Esophagus muscularis mucosa (tissue), 4 donors: ENCODE data around the gene GNPNAT1. TPM values are rescaled to one million over a fixed set of nuclear protein-coding genes. Genes with fewer than 3 reads are reported as not detected.

Experiments
- DNase-seq: peaks from one replicate; pipeline ENCODE4 v3.0.0-alpha.2; 2017; ENCODE audit errors: extremely low spot score
- H3K27ac ChIP-seq, 4 donors: fragments of 200-600 bp; sonication (generic); replicated peaks in 1 of 4; 1 replicate in 3 of 4; 2 replicates in 1 of 4; pipeline ENCODE4 v1.5.1; 2016 to 2019; ENCODE audit warnings: mild to moderate bottlenecking in 1 of 4
- H3K27me3 ChIP-seq, 4 donors: fragments of 200-600 bp; sonication (generic); one replicate each; pipeline versions ENCODE4 v1.5.1 to v1.6.0; 2016 to 2019
- H3K36me3 ChIP-seq, 4 donors: fragments of 200-600 bp; sonication (generic); one replicate each; pipeline ENCODE4 v1.5.1; 2016 to 2019
- H3K4me1 ChIP-seq, 4 donors: fragments of 200-600 bp; sonication (generic); one replicate each; pipeline ENCODE4 v1.5.1; 2016 to 2019
- H3K4me3 ChIP-seq, 4 donors: fragments of 200-600 bp; sonication (generic); 1 replicate in 2 of 4; 2 replicates in 2 of 4; pipeline ENCODE4 v1.5.1; 2016 to 2019; ENCODE audit warnings: mild to moderate bottlenecking in 4 of 4, moderate library complexity in 1 of 4
- H3K9me3 ChIP-seq, 4 donors: fragments of 200-600 bp; sonication (generic); 1 replicate in 3 of 4; 2 replicates in 1 of 4; pipeline ENCODE4 v1.5.1; 2016 to 2019
- EP300 ChIP-seq: sonication (generic); formaldehyde crosslinking; IDR thresholded peaks from one replicate; pipeline ENCODE4 v1.6.1; 2017; ENCODE audit warnings: antibody characterized with exemption
- POLR2A ChIP-seq: fragments of 450-650 bp; IDR thresholded peaks from one replicate; pipeline ENCODE4 v1.6.1; 2017; ENCODE audit warnings: antibody characterized with exemption, moderate library complexity, mild to moderate bottlenecking, low read depth
- POLR2AphosphoS5 ChIP-seq, 2 donors: sonication (generic); formaldehyde crosslinking; IDR thresholded peaks; one replicate each; pipeline ENCODE4 v1.6.1; 2017; ENCODE audit warnings: antibody characterized with exemption in 2 of 2
- WGBS: methylation state at CpG from one replicate; pipeline ENCODE4 v1.1.5; 2018; 5-methylcytosine and 5-hydroxymethylcytosine counted together
- intact Hi-C: fragments of 100-400 bp; cut with DNase I; formaldehyde crosslinking; loops from one replicate; pipeline ENCODE4 v1.15.1; 2023
- total RNA-seq, 4 donors: library from RNA; depleted of rRNA; stranded (reverse); fragments of >200 nt; gene quantifications; one replicate each; pipeline versions ENCODE4 v1.1.0 to v1.2.1, GENCODE V29; 2016
- TF ChIP-seq, protein P1 (sequence below), 3 experiments: fragments of 200-600 bp in 2 of 3; fragments of 450-650 bp in 1 of 3; sonication (generic) in 2 of 3; IDR thresholded peaks; one replicate each; pipeline ENCODE4 v1.5.1; 2017 to 2019; ENCODE audit warnings: antibody characterized with exemption in 3 of 3, mild to moderate bottlenecking in 2 of 3, moderate library complexity in 1 of 3

Gene GNPNAT1
- total RNA-seq, 4 donors from 2014 or later, result 12.9 to 32.5 (median 14.8) TPM

DNA sequence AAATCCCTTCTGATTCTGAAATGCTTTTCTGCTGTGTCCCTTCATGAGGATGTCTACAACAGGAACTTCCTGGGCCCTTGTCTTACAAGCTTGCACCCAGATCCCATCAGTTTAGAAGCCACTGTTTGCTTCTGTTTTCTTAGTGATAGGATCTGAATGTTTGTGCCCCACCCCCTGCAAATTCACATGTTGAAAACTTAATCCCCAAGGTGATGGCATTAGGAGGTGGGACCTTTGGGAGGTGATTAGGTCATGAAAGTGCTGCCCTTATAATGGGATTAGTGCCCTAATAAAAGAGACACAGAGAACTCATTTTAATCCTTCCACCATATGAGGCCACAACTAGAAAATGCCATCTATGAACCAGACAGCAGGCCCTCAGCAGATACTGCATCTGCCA, 36.0 kb upstream of the GNPNAT1 start:
- DNase-seq, result no peak
- H3K36me3 ChIP-seq, result no peaks in the 10 kb centered on the region
- intact Hi-C loops, result loop anchor here (10.0 kb wide), 1 partner anchor 477 kb away; no protein-coding TSS in a partner anchor
- H3K4me3 ChIP-seq, result no peak overlapping the region
- H3K27ac ChIP-seq, result no peak overlapping the region
- no peak for TF ChIP-seq POLR2AphosphoS5 (IDR thresholded peaks at IDR 0.05)
- no peak for TF ChIP-seq EP300
- TF ChIP-seq, protein P1, sequence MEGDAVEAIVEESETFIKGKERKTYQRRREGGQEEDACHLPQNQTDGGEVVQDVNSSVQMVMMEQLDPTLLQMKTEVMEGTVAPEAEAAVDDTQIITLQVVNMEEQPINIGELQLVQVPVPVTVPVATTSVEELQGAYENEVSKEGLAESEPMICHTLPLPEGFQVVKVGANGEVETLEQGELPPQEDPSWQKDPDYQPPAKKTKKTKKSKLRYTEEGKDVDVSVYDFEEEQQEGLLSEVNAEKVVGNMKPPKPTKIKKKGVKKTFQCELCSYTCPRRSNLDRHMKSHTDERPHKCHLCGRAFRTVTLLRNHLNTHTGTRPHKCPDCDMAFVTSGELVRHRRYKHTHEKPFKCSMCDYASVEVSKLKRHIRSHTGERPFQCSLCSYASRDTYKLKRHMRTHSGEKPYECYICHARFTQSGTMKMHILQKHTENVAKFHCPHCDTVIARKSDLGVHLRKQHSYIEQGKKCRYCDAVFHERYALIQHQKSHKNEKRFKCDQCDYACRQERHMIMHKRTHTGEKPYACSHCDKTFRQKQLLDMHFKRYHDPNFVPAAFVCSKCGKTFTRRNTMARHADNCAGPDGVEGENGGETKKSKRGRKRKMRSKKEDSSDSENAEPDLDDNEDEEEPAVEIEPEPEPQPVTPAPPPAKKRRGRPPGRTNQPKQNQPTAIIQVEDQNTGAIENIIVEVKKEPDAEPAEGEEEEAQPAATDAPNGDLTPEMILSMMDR (IDR thresholded peaks at IDR 0.05), result no peak
- TF ChIP-seq POLR2A, result no peak
- no peaks in the 10 kb centered on the region for H3K9me3 ChIP-seq
- peaks cover 0 to 27% (median 6%) of the 10 kb centered on the region in 4 donors for H3K4me1 ChIP-seq
- no peaks in the 10 kb centered on the region for H3K27me3 ChIP-seq

DNA sequence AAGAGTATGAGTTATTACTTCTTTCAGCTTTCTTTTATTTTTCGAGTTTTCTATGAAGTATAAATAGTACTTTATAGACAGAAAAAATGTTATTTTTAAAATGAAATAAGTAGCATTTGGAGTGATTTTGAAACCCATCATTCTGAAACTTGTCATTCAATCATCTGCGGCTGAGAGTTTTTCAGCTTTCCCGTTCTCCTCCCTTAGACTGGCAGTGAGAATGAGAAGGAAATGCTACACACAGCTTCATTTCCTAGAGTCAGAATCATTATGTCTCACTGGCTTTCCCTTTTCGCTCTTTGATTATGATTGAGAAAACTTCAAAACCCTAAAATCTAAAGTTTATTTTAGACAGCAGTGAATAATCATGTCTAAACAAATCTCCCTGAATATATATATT, 33.7 kb upstream of the GNPNAT1 start:
- Histone ChIP-seq H3K4me3 (no peak overlapping the region), H3K27ac (no peak overlapping the region), H3K4me1 (peaks cover 0 to 27% (median 6%) of the 10 kb centered on the region in 4 donors), H3K27me3 (no peaks in the 10 kb centered on the region), H3K9me3 (no peaks in the 10 kb centered on the region), H3K36me3 (no peaks in the 10 kb centered on the region)
- intact Hi-C loops, result loop anchor here (10.0 kb wide), 1 partner anchor 480 kb away; no protein-coding TSS in a partner anchor
- DNase-seq, result no peak
- WGBS, result 63% methylated on average over 4 of the region's 4 CpGs
- no peak for TF ChIP-seq POLR2A
- TF ChIP-seq, protein P1 (IDR thresholded peaks at IDR 0.05), result no peak
- no peak for TF ChIP-seq POLR2AphosphoS5 (IDR thresholded peaks at IDR 0.05)
- no peak for TF ChIP-seq EP300

DNA sequence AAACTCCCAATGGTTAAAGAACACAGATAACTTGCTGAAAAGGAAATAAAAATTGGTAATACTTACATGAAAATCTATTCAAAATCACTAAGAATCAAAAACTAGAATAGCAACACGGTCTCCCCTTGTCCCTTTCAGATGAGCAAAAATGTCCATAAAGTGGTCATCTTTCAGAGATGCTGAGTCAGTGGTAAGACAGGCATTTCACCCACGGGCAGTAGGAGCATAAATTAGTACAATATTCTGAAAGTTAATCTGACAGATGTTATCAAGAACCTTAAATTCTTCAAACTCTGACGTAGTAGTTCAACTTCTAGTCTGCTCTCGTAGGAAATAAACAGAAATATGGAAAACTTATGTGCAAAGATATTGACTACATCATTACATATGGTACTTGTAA, 33.1 kb upstream of the GNPNAT1 start:
- intact Hi-C loops, result loop anchor here (10.0 kb wide), 1 partner anchor 480 kb away; no protein-coding TSS in a partner anchor
- TF ChIP-seq POLR2AphosphoS5 (IDR thresholded peaks at IDR 0.05) (no peak), POLR2A (no peak), EP300 (no peak)
- TF ChIP-seq, protein P1 (IDR thresholded peaks at IDR 0.05), result no peak
- 60% methylated on average over 4 of the region's 4 CpGs for WGBS

DNA sequence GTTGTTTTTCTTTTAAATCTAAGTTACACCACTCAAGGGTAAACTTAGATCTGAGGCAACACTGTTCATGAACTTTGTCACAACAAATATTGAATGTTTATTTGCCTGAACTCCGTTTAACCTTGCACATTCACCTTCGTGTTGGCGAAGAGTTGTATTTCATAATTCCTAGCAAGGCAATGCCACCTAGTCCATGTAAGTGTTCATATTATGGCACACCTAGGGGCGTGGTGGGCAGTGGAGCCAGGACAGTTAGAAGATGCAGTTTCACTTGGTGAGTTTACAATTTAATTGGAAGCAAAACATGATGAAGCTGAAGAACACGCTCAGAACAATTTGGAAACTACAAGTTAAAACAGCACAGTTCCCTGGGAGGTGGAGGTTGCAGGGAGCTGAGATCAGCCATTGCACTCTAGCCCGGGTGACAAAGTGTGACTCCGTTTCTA, 30.4 kb upstream of the GNPNAT1 start:
- no peak overlapping the region for H3K4me3 ChIP-seq
- H3K27ac ChIP-seq, result no peak overlapping the region
- DNase-seq, result no peak
- no peaks in the 10 kb centered on the region for H3K9me3 ChIP-seq
- no peak for TF ChIP-seq POLR2AphosphoS5 (IDR thresholded peaks at IDR 0.05)
- TF ChIP-seq EP300, result no peak
- TF ChIP-seq, protein P1 (IDR thresholded peaks at IDR 0.05), result no peak
- no peak for TF ChIP-seq POLR2A
- WGBS, result 77% methylated on average over 7 of the region's 7 CpGs
- peaks cover 0 to 10% (median 0%) of the 10 kb centered on the region in 4 donors for H3K4me1 ChIP-seq
- H3K27me3 ChIP-seq, result no peaks in the 10 kb centered on the region
- intact Hi-C loops, result loop anchor here (2.0 to 10.0 kb wide), 3 partner anchors 139 to 483 kb away; no protein-coding TSS in a partner anchor
- H3K36me3 ChIP-seq, result no peaks in the 10 kb centered on the region

More for the DNA sequence above, 33.1 kb upstream of the GNPNAT1 start:
- Histone ChIP-seq H3K9me3 (no peaks in the 10 kb centered on the region), H3K27me3 (no peaks in the 10 kb centered on the region), H3K36me3 (no peaks in the 10 kb centered on the region), H3K27ac (no peak overlapping the region), H3K4me1 (peaks cover 0 to 25% (median 6%) of the 10 kb centered on the region in 4 donors), H3K4me3 (no peak overlapping the region)
- DNase-seq, result no peak

DNA sequence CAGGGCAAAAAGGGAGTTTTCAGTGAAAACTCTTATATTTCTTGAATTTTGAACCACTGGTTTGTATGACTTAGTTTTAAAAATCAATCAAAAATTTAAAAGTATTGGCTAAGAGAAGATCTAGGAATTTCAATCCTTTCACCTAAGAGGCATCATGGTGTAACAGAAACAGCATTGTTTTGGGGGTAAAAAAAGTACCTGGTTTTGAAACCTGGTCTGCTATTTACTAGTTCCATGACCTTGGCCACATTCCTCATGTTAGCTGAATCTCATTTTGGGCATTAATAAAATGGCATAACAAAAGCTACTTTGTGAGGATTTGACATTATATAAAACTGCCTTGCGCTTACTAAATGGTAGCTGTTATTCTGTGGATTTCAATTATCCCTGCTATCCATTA, 16.7 kb upstream of the GNPNAT1 start:
- H3K27ac ChIP-seq, result no peak overlapping the region
- no peak for TF ChIP-seq EP300
- no peak for TF ChIP-seq POLR2AphosphoS5 (IDR thresholded peaks at IDR 0.05)
- TF ChIP-seq, protein P1 (IDR thresholded peaks at IDR 0.05), result no peak
- TF ChIP-seq POLR2A, result no peak
- WGBS, result 94% methylated on average over 1 of the region's 1 CpG
- DNase-seq, result no peak
- no peaks in the 10 kb centered on the region for H3K27me3 ChIP-seq
- intact Hi-C loops, result loop anchor here (10.0 kb wide), 1 partner anchor 487 kb away; no protein-coding TSS in a partner anchor
- H3K4me1 ChIP-seq, result no peaks in the 10 kb centered on the region
- H3K9me3 ChIP-seq, result no peaks in the 10 kb centered on the region
- no peak overlapping the region for H3K4me3 ChIP-seq
- no peaks in the 10 kb centered on the region for H3K36me3 ChIP-seq
